HCT116 (cell line): ENCODE results near the gene IMMP2L. TPM values are rescaled to one million over a fixed set of nuclear protein-coding genes. Genes with fewer than 3 reads are reported as not detected.

Source experiments
- ATAC-seq: fragments of 200-7000 bp; cut with Tn5 transposase; 2 replicates; pipeline ENCODE4 v1.9.1; 2020; ENCODE audit warnings: mild to moderate bottlenecking, moderate library complexity
- BruUV-seq: library from RNA; stranded (reverse); fragments of 400-500 nt; replicated peaks from 2 replicates; lab custom pipeline; 2021; lab: Mats Ljungman, UMichigan
- CTCF ChIA-PET: fragments of 300-600 bp; sonication (Branson Sonifier 250); formaldehyde crosslinking; loops from one replicate; lab custom pipeline; 2021; ENCODE audit warnings: antibody characterized with exemption; lab: Charles Lee
- POLR2A ChIA-PET: fragments of 300-600, 350-600 bp; sonication (Branson Sonifier 250); formaldehyde crosslinking; loops from one replicate; lab custom pipeline; 2021; ENCODE audit warnings: antibody characterized with exemption; lab: Charles Lee
- RAD21 ChIA-PET, 2 experiments: fragments of 300-600 bp; sonication (Branson Sonifier 250); formaldehyde crosslinking; loops; one replicate each; lab custom pipeline; 2023; ENCODE audit warnings: low total read pairs in 2 of 2; ENCODE audit not compliant: uncharacterized antibody in 2 of 2, unreplicated experiment in 2 of 2, low non-redundant PET in 1 of 2; lab: Charles Lee
- DNase-seq: peaks from one replicate; pipeline ENCODE4 v3.0.0-alpha.2; 2010; ENCODE audit warnings: low read depth, low spot score
- H2AFZ ChIP-seq: fragments of 200-600 bp; shearing (Covaris generic), sonication (generic); 2 replicates; pipeline ENCODE4 v1.6.1; 2017; ENCODE audit warnings: low read depth, mixed run types, mixed read lengths, antibody characterized with exemption, low read length; ENCODE audit not compliant: poor library complexity, severe bottlenecking
- H3K27ac ChIP-seq: 2 replicates; pipeline ENCODE4 v1.5.1; 2012; ENCODE audit warnings: low read depth, low read length
- H3K27me3 ChIP-seq: fragments of 200-600 bp; sonication (generic); 2 replicates; pipeline ENCODE4 v1.6.1; 2016; ENCODE audit warnings: mixed run types, low read length, mixed read lengths; ENCODE audit not compliant: insufficient read depth
- H3K36me3 ChIP-seq, 2 experiments: fragments of 200-500 bp in 1 of 2; fragments of 200-600 bp in 1 of 2; sonication (Bioruptor generic) in 1 of 2; sonication (generic) in 1 of 2; 2 replicates each; pipeline versions ENCODE4 v1.5.1 to v1.6.1; 2014 to 2016; ENCODE audit warnings: low read length in 2 of 2, inconsistent platforms in 1 of 2, mixed read lengths in 1 of 2, mixed run types in 1 of 2; ENCODE audit not compliant: insufficient read depth in 2 of 2, control insufficient read depth in 1 of 2
- H3K4me1 ChIP-seq, 2 experiments: fragments of 200-600 bp in 1 of 2; sonication (generic) in 1 of 2; 2 replicates each; pipeline versions ENCODE4 v1.5.1 to v1.6.1; 2012 to 2017; ENCODE audit warnings: low read length in 2 of 2, inconsistent platforms in 1 of 2, mild to moderate bottlenecking in 1 of 2, mixed read lengths in 1 of 2, mixed run types in 1 of 2, moderate library complexity in 1 of 2; ENCODE audit not compliant: insufficient read depth in 2 of 2, control insufficient read depth in 1 of 2
- H3K4me2 ChIP-seq: fragments of 200-600 bp; sonication (generic); 2 replicates; pipeline ENCODE4 v1.6.1; 2017; ENCODE audit warnings: mixed run types, low read length, mixed read lengths
- H3K4me3 ChIP-seq, 2 experiments: fragments of 200-600 bp in 1 of 2; sonication (generic) in 1 of 2; replicated peaks in 1 of 2; 2 replicates each; pipeline ENCODE4 v1.5.1; 2011 to 2016; ENCODE audit warnings: low read length in 2 of 2, control low read depth in 1 of 2, low read depth in 1 of 2, mild to moderate bottlenecking in 1 of 2, mixed read lengths in 1 of 2, mixed run types in 1 of 2
- H3K79me2 ChIP-seq: fragments of 200-600 bp; sonication (generic); 2 replicates; pipeline ENCODE4 v1.6.1; 2017; ENCODE audit warnings: mild to moderate bottlenecking, mixed run types, low read length, moderate library complexity, mixed read lengths; ENCODE audit not compliant: insufficient read depth
- H3K9ac ChIP-seq: fragments of 200-600 bp; sonication (generic); 2 replicates; pipeline ENCODE4 v1.6.1; 2016; ENCODE audit warnings: low read length, mixed read lengths
- H3K9me2 ChIP-seq: fragments of 200-600 bp; sonication (generic), shearing (Covaris generic); 2 replicates; pipeline ENCODE4 v1.6.1; 2017; ENCODE audit warnings: mixed run types, mild to moderate bottlenecking, moderate library complexity; ENCODE audit not compliant: insufficient read depth
- H3K9me3 ChIP-seq, 2 experiments: fragments of 200-500 bp in 1 of 2; fragments of 200-600 bp in 1 of 2; sonication (Bioruptor generic) in 1 of 2; sonication (generic) in 1 of 2; 2 replicates each; pipeline ENCODE4 v1.6.1; 2014 to 2017; ENCODE audit warnings: low read length in 2 of 2, mixed read lengths in 2 of 2, inconsistent platforms in 1 of 2, low read depth in 1 of 2, mild to moderate bottlenecking in 1 of 2, mixed run types in 1 of 2, moderate library complexity in 1 of 2; ENCODE audit not compliant: control insufficient read depth in 1 of 2, insufficient read depth in 1 of 2
- H4K20me1 ChIP-seq: fragments of 200-600 bp; sonication (generic), shearing (Covaris generic); 2 replicates; pipeline ENCODE4 v1.6.1; 2017; ENCODE audit warnings: mixed run types, mild to moderate bottlenecking, moderate library complexity; ENCODE audit not compliant: insufficient read depth
- CEBPB ChIP-seq: IDR thresholded peaks from 2 replicates; pipeline ENCODE4 v1.6.1; 2012; ENCODE audit warnings: low read depth
- EGR1 ChIP-seq: IDR thresholded peaks from 2 replicates; pipeline ENCODE4 v1.6.1; 2012; ENCODE audit warnings: low read depth
- EZH2 ChIP-seq: fragments of 200-600 bp; sonication (generic); IDR thresholded peaks from 2 replicates; pipeline ENCODE4 v1.6.1; 2017; ENCODE audit warnings: antibody characterized with exemption, mixed run types
- EZH2phosphoT487 ChIP-seq: fragments of 200-600 bp; IDR thresholded peaks from 2 replicates; pipeline ENCODE4 v1.6.1; 2018; ENCODE audit warnings: antibody characterized with exemption, borderline replicate concordance
- FOSL1 ChIP-seq: IDR thresholded peaks from 2 replicates; pipeline ENCODE4 v1.6.1; 2012; ENCODE audit warnings: low read depth
- JUND ChIP-seq: IDR thresholded peaks from 2 replicates; pipeline ENCODE4 v1.6.1; 2012
- POLR2A ChIP-seq: IDR thresholded peaks from 2 replicates; pipeline ENCODE4 v1.7.0; 2011; ENCODE audit warnings: borderline replicate concordance; ENCODE audit not compliant: insufficient read depth, insufficient read length; ENCODE audit errors: extremely low read depth
- POLR2AphosphoS5 ChIP-seq: IDR thresholded peaks from 2 replicates; pipeline ENCODE4 v1.6.1; 2011; ENCODE audit warnings: mild to moderate bottlenecking, low read depth, low read length, moderate library complexity
- RAD21 ChIP-seq: IDR thresholded peaks from 2 replicates; pipeline ENCODE4 v1.6.1; 2012; ENCODE audit warnings: low read depth, mild to moderate bottlenecking
- TCF7L2 ChIP-seq: IDR thresholded peaks from 2 replicates; pipeline ENCODE4 v1.7.0; 2011; ENCODE audit warnings: borderline replicate concordance, inconsistent platforms; ENCODE audit not compliant: insufficient read depth, insufficient read length; ENCODE audit errors: extremely low read depth
- YY1 ChIP-seq: IDR thresholded peaks from 2 replicates; pipeline ENCODE4 v1.6.1; 2011; ENCODE audit warnings: low read length, low read depth, moderate library complexity, mild to moderate bottlenecking; ENCODE audit not compliant: insufficient replicate concordance; ENCODE audit errors: extremely low read depth
- ZNF274 ChIP-seq: fragments of 200-500 bp; sonication (Bioruptor generic); IDR thresholded peaks from 2 replicates; pipeline ENCODE4 v1.6.1; 2014; ENCODE audit warnings: mild to moderate bottlenecking, low read depth, low read length, inconsistent platforms
- intact Hi-C: fragments of 100-400 bp; cut with micrococcal nuclease; formaldehyde crosslinking; loops from 2 replicates; pipeline ENCODE4 v1.10.0; 2022
- total RNA-seq: library from RNA; stranded (reverse); gene quantifications from one replicate; pipeline ENCODE4 v1.2.1, GENCODE V29; 2021; ENCODE audit not compliant: unreplicated experiment
- TF ChIP-seq, protein P1 (sequence below): IDR thresholded peaks from 2 replicates; pipeline ENCODE4 v1.6.1; 2011; ENCODE audit warnings: mild to moderate bottlenecking, low read length, moderate library complexity; ENCODE audit not compliant: insufficient replicate concordance; ENCODE audit errors: extremely low read depth
- TF ChIP-seq, protein P2 (sequence below): IDR thresholded peaks from 2 replicates; pipeline ENCODE4 v1.6.1; 2012
- TF ChIP-seq, protein P3 (sequence below), 3 experiments: fragments of 200-600 bp in 1 of 3; sonication (generic) in 1 of 3; IDR thresholded peaks in 2 of 3; conservative IDR thresholded peaks in 1 of 3; 2 replicates each; pipeline ENCODE4 v1.5.1; 2012 to 2017; ENCODE audit warnings: low read depth in 2 of 3, low read length in 2 of 3, antibody characterized with exemption in 1 of 3, borderline replicate concordance in 1 of 3, control low read depth in 1 of 3, mild to moderate bottlenecking in 1 of 3, mixed read lengths in 1 of 3, mixed run types in 1 of 3, moderate library complexity in 1 of 3; ENCODE audit not compliant: insufficient read depth in 1 of 3

The IMMP2L gene
- total RNA-seq, 1 experiment from 2014 or later = 21.1 TPM

DNA sequence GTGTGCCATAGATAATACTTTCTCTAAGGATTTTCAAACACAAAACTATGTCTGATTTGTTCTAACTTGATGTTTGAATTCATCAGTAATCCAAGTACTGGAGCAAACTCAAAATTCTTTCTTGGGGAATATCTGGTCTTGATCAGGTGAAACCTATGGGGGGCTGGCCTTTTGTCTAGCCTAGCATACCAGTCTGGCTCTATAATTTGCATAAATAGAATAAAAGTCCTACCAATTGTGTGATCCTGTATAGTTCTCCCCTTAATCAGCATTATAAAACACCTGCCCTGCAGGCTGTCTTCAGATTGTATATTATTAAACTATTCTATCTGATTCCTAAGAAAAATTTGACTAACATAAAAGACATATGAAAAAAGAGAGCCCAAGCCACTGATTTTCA is 705.2 kb downstream of the IMMP2L start (continued):
- TF ChIP-seq, protein P1, sequence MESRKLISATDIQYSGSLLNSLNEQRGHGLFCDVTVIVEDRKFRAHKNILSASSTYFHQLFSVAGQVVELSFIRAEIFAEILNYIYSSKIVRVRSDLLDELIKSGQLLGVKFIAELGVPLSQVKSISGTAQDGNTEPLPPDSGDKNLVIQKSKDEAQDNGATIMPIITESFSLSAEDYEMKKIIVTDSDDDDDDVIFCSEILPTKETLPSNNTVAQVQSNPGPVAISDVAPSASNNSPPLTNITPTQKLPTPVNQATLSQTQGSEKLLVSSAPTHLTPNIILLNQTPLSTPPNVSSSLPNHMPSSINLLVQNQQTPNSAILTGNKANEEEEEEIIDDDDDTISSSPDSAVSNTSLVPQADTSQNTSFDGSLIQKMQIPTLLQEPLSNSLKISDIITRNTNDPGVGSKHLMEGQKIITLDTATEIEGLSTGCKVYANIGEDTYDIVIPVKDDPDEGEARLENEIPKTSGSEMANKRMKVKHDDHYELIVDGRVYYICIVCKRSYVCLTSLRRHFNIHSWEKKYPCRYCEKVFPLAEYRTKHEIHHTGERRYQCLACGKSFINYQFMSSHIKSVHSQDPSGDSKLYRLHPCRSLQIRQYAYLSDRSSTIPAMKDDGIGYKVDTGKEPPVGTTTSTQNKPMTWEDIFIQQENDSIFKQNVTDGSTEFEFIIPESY = no peak

DNA sequence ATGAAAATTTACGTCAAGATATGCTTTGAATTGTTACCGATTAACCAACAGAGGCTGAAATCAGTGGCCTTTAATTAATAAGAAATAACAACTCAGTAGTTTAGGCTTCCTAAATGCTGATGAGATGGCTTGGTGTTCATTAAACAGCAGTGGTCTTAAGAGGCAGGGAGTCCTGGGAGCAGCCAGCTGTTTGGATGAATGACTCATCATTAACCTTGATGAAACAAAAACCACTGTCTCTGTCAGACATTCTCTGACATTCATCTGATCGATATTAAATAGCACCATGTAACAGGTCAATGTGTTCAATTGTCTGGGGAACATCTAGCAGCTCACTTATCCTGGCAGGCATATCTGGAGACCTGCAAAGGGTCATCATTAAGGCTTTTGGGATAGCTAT is 705.6 kb downstream of the IMMP2L start:
- Histone ChIP-seq H3K4me2 (no peak overlapping the region), H4K20me1 (no peaks in the 10 kb centered on the region), H3K27ac (no peak overlapping the region), H3K36me3 (no peaks in the 10 kb centered on the region), H3K27me3 (no peaks in the 10 kb centered on the region), H3K9ac (no peak overlapping the region), H3K79me2 (no peaks in the 10 kb centered on the region), H3K9me3 (no peaks in the 10 kb centered on the region), H3K4me3 (no peak overlapping the region), H2AFZ (no peak overlapping the region), H3K4me1 (no peaks in the 10 kb centered on the region), H3K9me2 (no peaks in the 10 kb centered on the region)
- ATAC-seq (no peak), DNase-seq (no peak)
- CTCF ChIA-PET = no interaction called here
- POLR2A ChIA-PET = no interaction called here
- RAD21 ChIA-PET = no interaction called here
- BruUV-seq = no TSS peak
- no peak for TF ChIP-seq POLR2AphosphoS5
- no peak for TF ChIP-seq EGR1
- no peak for TF ChIP-seq TCF7L2
- TF ChIP-seq, protein P2, sequence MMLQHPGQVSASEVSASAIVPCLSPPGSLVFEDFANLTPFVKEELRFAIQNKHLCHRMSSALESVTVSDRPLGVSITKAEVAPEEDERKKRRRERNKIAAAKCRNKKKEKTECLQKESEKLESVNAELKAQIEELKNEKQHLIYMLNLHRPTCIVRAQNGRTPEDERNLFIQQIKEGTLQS = no peak
- TF ChIP-seq JUND = no peak
- TF ChIP-seq, protein P3, sequence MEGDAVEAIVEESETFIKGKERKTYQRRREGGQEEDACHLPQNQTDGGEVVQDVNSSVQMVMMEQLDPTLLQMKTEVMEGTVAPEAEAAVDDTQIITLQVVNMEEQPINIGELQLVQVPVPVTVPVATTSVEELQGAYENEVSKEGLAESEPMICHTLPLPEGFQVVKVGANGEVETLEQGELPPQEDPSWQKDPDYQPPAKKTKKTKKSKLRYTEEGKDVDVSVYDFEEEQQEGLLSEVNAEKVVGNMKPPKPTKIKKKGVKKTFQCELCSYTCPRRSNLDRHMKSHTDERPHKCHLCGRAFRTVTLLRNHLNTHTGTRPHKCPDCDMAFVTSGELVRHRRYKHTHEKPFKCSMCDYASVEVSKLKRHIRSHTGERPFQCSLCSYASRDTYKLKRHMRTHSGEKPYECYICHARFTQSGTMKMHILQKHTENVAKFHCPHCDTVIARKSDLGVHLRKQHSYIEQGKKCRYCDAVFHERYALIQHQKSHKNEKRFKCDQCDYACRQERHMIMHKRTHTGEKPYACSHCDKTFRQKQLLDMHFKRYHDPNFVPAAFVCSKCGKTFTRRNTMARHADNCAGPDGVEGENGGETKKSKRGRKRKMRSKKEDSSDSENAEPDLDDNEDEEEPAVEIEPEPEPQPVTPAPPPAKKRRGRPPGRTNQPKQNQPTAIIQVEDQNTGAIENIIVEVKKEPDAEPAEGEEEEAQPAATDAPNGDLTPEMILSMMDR (IDR thresholded peaks at IDR 0.05 in 2 of 3, conservative IDR thresholded peaks at IDR 0.05 in 1 of 3; ENCODE audit: borderline replicate concordance in 1 of 3, insufficient read depth in 1 of 3, low read depth in 2 of 3, low read length in 2 of 3) = no peak
- no peak for TF ChIP-seq ZNF274
- no peak for TF ChIP-seq FOSL1
- TF ChIP-seq, protein P1 = no peak
- no peak for TF ChIP-seq POLR2A
- no peak for TF ChIP-seq RAD21
- no peak for TF ChIP-seq EZH2phosphoT487
- no peak for TF ChIP-seq CEBPB
- no peak for TF ChIP-seq YY1
- no peak for TF ChIP-seq EZH2
- intact Hi-C loops = no loop called here
